DOHH2 (cell line): ENCODE measurements around the gene LCP2.

Experiments
- H3F3A ChIP-seq: fragments of 200-600 bp; sonication (generic), shearing (Covaris generic); 2 replicates; pipeline ENCODE4 v1.6.0; 2016; ENCODE audit warnings: antibody characterized with exemption, mild to moderate bottlenecking; ENCODE audit not compliant: control insufficient read depth, insufficient read depth
- H3K27ac ChIP-seq: fragments of 200-600 bp; sonication (generic); 2 replicates; pipeline ENCODE4 v1.5.1; 2014; ENCODE audit warnings: low read depth, mild to moderate bottlenecking, low read length, moderate library complexity
- H3K27me3 ChIP-seq: fragments of 200-600 bp; sonication (generic); 2 replicates; pipeline ENCODE4 v1.6.1; 2014; ENCODE audit warnings: mild to moderate bottlenecking, low read length, mixed read lengths; ENCODE audit not compliant: control insufficient read depth
- H3K36me3 ChIP-seq: fragments of 200-600 bp; sonication (generic); 2 replicates; pipeline ENCODE4 v1.6.1; 2014; ENCODE audit warnings: mild to moderate bottlenecking, low read length, moderate library complexity, mixed read lengths; ENCODE audit not compliant: control insufficient read depth
- H3K4me1 ChIP-seq: fragments of 200-600 bp; sonication (generic); 2 replicates; pipeline ENCODE4 v1.6.1; 2014; ENCODE audit warnings: mild to moderate bottlenecking, low read length, mixed read lengths; ENCODE audit not compliant: control insufficient read depth
- H3K4me2 ChIP-seq: fragments of 200-600 bp; sonication (generic); 2 replicates; pipeline ENCODE4 v1.6.0; 2014; ENCODE audit warnings: mild to moderate bottlenecking, low read length, moderate library complexity
- H3K4me3 ChIP-seq: fragments of 200-600 bp; sonication (generic); 2 replicates; pipeline ENCODE4 v1.5.1; 2014; ENCODE audit warnings: mild to moderate bottlenecking, low read length, mixed read lengths
- H3K79me2 ChIP-seq: fragments of 200-600 bp; sonication (generic); 2 replicates; pipeline ENCODE4 v1.6.1; 2014; ENCODE audit warnings: mild to moderate bottlenecking, low read length, mixed read lengths; ENCODE audit not compliant: control insufficient read depth
- H3K9me2 ChIP-seq: fragments of 200-600 bp; sonication (generic); replicated peaks from 2 replicates; pipeline ENCODE4 v1.6.1; 2014; ENCODE audit warnings: mild to moderate bottlenecking, low read length, mixed read lengths; ENCODE audit not compliant: control insufficient read depth
- H3K9me3 ChIP-seq: fragments of 200-600 bp; sonication (generic); 2 replicates; pipeline ENCODE4 v1.6.1; 2014; ENCODE audit warnings: antibody characterized with exemption, low read length, mixed read lengths; ENCODE audit not compliant: control insufficient read depth, insufficient read depth
- H4K20me1 ChIP-seq: fragments of 200-600 bp; sonication (generic); 2 replicates; pipeline ENCODE4 v1.6.0; 2014; ENCODE audit warnings: low read depth, mild to moderate bottlenecking, antibody characterized with exemption, low read length, moderate library complexity; ENCODE audit not compliant: control insufficient read depth, insufficient read depth
- EZH2phosphoT487 ChIP-seq: fragments of 200-600 bp; sonication (generic); IDR thresholded peaks from 2 replicates; pipeline ENCODE4 v1.6.1; 2017; ENCODE audit warnings: borderline replicate concordance, mild to moderate bottlenecking, antibody characterized with exemption, low read length, moderate library complexity, mixed read lengths
- TF ChIP-seq, protein P1 (sequence below): fragments of 200-600 bp; sonication (generic); IDR thresholded peaks from one replicate; pipeline ENCODE4 v1.5.1; 2014; ENCODE audit warnings: antibody characterized with exemption, mild to moderate bottlenecking, low read depth, low read length; ENCODE audit not compliant: poor library complexity, severe bottlenecking

Gene LCP2

DNA sequence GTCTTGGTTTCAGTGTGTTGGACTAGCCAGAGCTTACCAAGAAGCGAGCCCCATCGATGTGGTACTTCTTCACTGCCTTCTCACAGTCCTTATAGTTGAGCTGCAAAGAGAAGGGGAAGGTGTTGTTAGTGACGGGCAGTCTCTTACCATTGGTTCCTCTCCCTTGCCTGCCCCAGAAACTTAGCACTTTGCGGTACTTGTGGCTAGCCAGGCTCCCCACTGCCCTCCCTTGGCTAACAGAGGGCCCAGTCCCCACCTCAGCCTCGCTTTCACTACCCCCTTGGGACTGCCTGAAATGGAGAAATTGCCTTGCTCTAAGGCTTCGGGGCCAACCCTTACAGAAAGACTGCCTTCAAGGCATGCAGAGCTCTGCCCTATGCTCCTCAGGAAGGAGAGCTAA, 4.3 kb downstream of the LCP2 start:
- Histone ChIP-seq H3K4me3 (no peak overlapping the region), H3K27me3 (peaks cover 46% of the 10 kb centered on the region), H3K36me3 (no peaks in the 10 kb centered on the region), H3K4me1 (peaks cover 6% of the 10 kb centered on the region), H3K4me2 (no peak overlapping the region), H3K79me2 (no peaks in the 10 kb centered on the region), H4K20me1 (no peaks in the 10 kb centered on the region), H3F3A (no peaks in the 10 kb centered on the region), H3K9me3 (no peaks in the 10 kb centered on the region), H3K27ac (no peak overlapping the region), H3K9me2 (no peaks in the 10 kb centered on the region)
- TF ChIP-seq, protein P1, sequence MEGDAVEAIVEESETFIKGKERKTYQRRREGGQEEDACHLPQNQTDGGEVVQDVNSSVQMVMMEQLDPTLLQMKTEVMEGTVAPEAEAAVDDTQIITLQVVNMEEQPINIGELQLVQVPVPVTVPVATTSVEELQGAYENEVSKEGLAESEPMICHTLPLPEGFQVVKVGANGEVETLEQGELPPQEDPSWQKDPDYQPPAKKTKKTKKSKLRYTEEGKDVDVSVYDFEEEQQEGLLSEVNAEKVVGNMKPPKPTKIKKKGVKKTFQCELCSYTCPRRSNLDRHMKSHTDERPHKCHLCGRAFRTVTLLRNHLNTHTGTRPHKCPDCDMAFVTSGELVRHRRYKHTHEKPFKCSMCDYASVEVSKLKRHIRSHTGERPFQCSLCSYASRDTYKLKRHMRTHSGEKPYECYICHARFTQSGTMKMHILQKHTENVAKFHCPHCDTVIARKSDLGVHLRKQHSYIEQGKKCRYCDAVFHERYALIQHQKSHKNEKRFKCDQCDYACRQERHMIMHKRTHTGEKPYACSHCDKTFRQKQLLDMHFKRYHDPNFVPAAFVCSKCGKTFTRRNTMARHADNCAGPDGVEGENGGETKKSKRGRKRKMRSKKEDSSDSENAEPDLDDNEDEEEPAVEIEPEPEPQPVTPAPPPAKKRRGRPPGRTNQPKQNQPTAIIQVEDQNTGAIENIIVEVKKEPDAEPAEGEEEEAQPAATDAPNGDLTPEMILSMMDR: no peak
- TF ChIP-seq EZH2phosphoT487: no peak

DNA sequence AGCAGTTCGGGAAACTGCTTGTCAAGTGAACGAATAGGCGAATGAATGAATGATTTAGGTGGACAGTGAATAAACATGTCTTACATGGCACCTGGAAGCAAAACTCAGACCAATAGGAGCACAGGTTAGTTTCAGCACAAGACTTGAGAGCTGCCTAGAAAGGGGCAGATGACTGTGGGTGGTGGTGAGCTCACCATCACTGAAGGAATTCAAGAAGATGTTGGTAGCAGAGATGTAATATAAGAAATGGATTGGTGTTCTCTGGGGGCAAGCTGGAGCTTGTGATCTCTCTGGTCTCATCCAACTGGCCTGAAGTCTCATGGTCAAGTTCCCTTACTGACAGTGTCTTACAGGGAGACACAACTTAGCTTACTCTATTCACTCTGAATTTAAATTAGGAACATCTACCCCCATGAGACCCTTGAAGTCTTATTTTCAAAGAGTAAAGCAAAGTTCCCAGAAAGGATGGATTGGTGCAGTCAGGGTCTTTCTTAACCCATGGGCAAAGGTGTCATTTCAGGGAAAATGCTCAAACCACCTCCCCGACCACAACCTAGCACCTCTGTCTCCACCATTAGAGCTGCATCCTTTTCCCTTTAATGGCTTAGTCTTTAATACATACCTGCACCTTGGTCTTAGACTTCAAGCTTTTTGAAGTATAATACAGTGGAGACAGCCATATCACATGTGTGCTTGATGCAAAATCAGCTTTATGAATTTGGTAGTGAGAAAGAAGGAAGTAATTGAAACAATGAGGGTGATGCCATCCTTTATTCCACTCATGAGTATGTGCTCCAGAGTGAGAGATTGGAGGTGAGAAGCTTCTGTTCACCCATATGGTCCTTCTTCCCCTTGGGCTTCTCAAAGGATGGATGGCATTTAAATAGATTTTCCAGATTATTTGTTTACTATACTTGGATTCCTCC, 5.1 kb downstream of the LCP2 start:
- Histone ChIP-seq H4K20me1 (no peaks in the 10 kb centered on the region), H3K4me3 (no peak overlapping the region), H3K9me3 (no peaks in the 10 kb centered on the region), H3K9me2 (no peaks in the 10 kb centered on the region), H3K4me2 (no peak overlapping the region), H3K36me3 (no peaks in the 10 kb centered on the region), H3K27ac (no peak overlapping the region), H3K4me1 (peaks cover 2% of the 10 kb centered on the region), H3K27me3 (peaks cover 39% of the 10 kb centered on the region), H3F3A (no peaks in the 10 kb centered on the region), H3K79me2 (no peaks in the 10 kb centered on the region)
- no peak for TF ChIP-seq EZH2phosphoT487
- TF ChIP-seq, protein P1: no peak

DNA sequence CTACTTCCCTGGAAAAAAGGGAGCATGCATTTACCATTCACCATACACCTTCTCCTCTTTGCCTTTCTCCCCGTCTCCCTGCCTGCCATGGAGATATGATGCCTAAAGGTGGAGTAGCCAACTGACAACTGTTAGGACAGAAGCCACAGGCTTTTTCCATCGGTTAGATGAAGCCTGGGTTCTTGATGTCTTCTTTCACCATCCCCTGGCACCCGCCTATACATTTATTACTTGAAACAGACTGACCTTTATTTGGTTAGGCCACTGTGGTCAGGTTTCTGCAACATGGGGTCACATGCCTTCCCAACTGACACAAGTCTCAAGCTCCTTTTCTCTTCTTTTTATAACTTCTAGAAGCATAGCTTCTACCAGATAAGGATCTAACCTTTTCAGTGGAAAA, 7.1 kb downstream of the LCP2 start:
- Histone ChIP-seq H3K4me1 (no peaks in the 10 kb centered on the region), H3K79me2 (no peaks in the 10 kb centered on the region), H3K27ac (no peak overlapping the region), H3K9me2 (no peaks in the 10 kb centered on the region), H3F3A (no peaks in the 10 kb centered on the region), H3K27me3 (peaks cover 25% of the 10 kb centered on the region), H3K4me2 (no peak overlapping the region), H3K9me3 (no peaks in the 10 kb centered on the region), H3K4me3 (no peak overlapping the region), H4K20me1 (no peaks in the 10 kb centered on the region), H3K36me3 (no peaks in the 10 kb centered on the region)
- TF ChIP-seq, protein P1: no peak
- no peak for TF ChIP-seq EZH2phosphoT487
